Stimulated activated CD4-positive, alpha-beta T cell treated with anti-CD3 and anti-CD28 coated beads, Interleukin-12 subunit alpha, Interleukin-12 subunit beta, amount 100 ng/mL, for 24 hours (primary cell): ENCODE data around the gene NACC2.
"Not testable (repeated sequence)": the region's sequence is repeated elsewhere in the genome, so short reads cannot be mapped to it uniquely, and the experiment has no call there.

ENCODE experiments used
- DNase-seq, 2 experiments: peaks; one replicate each; pipeline ENCODE4 v3.0.0-alpha.2; 2020; ENCODE audit warnings: low read depth in 2 of 2

Gene NACC2

DNA sequence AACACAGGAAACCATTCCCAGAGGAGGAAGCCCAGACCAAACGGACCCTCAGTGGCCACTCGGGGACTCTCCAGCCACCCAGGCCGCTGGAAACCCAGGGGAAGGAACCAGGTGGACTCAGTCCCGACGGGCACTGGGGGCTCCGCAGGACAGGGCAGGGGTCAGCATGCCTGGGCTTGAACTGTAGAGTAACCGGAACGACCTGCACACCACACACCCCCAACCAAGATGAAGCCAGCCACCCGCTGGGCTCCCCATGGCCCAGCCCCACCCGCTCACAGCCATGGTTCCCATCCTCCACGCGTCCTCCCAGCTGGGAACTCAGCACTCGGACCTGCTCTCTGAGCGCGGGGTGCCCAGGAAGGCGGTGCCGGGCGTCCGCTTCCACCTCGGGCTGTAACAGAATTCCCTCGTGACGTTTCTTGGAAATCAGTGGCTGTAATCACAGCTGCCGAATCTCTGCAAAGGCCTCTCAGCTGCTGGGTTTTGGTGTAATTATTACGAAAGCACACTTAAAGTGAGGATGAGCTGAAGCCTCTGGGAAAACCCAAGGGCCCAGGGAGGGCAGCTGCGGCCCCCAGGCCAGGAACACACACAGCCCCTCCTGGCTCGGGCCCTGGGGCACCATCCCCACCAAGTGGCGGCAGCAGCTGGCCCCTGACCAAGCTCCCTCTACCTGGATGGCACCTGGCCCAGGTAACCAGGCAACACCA lies 13.8 kb downstream of the NACC2 start:
- no peak for DNase-seq

DNA sequence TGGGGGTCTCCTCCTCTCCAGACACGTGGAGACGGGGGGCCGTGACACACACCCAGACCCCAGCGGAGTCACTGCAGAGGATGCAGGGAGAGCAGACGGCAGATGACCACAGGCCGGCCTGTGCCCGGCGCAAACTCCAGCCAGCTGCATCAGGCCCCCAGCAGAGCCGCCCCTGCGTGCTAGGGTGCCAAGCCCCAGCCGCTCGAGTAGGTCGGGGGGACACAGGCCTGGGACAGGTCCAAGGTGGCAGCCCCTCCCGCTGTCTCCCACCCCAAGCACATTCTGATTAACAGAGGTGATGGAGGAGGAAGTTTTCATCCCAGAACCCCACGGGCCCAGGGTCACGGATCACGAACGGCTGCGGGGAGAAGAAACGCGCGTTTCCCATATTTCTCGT lies 14.4 kb downstream of the NACC2 start:
- no peak for DNase-seq

DNA sequence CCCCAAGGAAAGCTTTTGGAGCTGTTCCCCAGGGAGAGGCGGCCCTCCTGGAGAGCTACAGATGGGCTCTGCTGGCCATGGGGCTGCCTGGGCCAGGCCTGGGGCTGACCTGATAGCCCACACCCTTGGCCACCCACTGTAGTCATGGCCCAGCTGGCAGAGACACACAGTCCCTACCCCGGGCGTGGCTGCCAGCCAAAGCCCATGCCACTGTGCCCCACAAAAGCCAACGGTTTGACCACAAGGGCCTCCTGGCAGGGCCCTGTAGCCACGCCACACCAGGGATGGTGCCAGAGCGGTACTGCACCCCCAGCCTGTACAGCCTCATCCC lies 15.2 kb downstream of the NACC2 start:
- DNase-seq = no peak

DNA sequence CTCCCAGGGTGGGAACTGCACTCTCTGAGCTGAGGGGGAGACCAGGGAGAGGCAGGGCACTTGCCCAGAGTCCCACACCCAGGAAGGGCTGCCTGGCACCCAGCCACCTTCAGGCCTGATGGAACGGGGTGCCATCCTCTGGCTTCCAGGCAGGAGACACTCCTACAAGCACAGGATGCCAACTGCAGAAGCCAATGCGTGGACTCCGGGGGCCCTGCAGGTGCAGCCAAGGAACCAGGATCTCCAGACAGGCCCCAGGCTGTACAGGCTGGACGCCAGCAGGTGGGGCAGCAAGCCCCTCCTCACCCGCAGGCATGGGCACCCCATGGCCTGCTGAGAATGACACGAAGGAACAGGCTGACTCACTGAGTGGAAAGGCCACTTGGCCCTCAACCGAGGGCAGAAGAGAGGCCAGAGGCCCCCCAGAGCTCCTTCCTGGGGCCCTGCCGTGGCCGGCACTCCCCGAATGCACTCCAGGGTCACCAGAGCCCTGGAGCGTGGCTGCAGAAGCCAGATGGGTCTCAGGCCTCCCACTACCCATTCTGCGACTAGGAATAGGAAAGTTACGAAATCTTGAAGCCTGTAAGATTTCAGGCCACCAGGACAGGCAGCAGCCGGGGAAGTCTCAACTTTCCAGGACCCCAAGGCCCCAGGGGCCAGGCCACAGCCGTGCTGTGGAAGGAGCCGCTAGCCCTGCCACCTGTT lies 15.7 kb downstream of the NACC2 start:
- no peak for DNase-seq

DNA sequence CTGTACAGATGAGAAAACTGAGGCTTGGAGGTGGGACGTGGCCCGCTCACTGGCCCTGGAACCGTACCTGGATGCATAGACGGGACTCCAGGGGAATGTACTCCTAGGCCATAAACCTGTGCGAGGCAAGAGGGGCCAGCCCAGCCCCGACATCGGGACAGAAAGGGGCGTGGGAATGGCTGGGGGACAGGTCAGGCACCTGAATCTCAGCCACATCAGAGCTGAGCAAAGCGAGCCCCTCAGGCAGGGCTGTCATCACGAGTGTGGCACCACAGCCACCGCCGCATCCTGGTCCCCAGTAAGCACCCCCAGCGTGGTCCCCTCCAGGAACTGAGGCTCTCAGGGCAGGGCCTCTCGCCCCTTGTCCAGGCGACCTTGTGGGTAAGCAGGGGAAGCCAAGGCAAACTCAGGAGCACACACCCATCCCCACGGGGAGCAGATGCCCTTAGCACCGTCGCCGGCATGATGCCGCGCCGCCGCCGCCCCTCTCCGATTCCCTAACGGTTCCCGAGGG lies 16.5 kb downstream of the NACC2 start:
- DNase-seq = no peak

DNA sequence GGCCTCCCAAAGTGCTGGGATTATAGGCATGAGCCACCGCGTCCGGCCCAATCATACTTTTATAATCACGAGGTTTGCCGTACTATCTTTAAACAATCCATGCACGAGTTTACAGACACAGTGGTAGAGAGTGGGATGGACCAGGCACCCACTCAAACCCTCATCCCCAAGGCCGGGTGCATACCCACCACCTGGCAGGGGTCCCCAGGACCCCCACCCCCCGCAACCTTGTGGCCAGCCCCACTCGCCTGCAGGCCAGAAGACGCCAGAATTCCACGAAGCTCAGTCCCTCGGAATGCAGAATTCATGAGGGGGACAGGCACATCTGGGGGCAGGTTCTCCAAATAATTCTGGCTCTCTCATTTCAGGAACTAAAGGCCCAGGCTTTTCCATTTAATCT lies 17.1 kb downstream of the NACC2 start:
- no peak for DNase-seq

DNA sequence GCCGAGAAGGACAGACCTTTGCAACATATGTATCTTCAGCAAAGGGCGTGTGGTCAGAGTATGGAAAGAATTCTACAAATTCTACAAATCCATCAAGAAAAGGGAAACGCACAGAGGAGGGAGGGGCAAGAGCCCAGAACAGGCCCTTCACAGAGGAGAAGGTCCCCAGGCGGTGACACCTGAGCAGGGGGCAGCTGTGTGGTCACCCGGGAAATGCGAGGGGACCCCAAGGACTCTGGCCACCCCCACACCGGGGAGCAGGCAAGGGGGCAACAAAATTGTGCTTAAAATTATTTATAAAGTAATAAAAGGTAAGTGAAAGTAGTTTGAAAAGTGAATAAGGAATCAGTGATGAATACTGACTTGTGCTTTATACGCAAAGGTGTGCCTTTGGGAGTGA lies 17.6 kb downstream of the NACC2 start:
- no peak for DNase-seq

DNA sequence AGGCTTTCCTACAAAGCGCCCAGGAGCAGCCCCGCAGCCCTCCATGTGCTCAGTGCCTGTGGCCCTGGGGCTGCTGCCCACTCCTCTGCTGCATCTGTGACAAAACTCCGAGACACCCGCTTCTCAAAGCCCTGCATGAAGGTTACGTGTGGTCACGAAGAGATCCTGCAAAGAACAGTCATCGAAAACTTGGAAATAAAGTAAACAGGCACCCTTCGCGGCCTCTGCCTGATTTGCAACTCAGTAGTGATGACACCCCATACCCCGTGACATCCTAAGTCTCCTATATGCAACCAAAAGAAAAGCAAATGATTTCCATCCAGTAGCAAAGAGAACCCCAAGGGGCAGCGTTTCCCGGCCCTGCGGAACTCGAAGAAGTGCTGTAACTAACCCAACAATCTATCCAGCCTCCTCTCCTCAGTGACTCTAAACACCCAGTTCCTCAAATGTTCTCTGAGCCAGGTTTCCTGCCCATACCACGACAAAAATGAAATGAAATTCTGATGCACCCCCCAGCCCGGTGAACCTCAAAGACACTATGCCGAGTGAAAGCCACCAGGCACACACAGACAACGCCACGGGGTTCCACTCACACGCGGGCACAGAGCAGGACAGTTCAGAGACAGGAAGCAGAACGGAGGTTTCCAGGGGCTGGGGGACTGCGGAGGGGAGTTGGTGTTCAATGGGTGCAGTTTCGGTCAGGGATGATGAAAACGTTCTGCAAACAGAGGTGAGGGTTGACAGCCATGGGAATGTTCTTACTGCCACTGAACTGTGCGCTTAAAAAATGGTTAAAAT lies 19.0 kb downstream of the NACC2 start:
- DNase-seq = no peak

DNA sequence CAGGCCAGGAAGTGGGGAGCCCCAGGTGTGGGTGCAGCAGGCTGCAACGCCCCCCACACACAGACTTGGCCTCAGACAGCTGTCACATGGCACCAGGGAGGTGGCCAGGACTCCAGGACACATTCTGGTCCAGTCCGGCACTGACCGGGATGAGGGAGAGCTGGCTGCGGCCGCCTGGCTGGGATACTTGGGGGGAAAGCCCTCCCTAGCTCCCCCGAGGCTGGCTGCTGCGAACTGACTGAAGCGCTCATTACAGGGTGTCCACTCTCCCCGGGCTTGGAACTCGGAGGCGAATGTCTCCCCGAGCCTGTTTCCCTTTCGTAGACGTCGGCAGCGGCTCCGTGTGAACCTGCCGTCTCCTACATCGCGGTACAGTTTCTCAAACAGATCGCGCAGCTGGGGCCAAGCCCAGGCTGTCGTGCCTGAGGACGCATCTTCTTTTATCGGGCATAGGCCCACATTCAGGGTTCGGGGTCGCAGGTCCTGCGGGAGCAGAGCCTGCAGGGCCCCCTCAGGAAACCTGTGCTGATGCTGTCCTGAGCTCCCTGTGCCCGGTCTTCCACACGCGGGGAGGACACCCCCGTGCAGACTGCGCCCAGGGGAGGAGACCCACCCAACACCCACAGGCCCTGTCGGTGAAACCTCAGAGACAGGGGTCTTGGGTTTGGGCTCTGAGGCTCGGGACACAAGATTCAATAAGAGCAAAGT lies 19.8 kb downstream of the NACC2 start:
- DNase-seq = no peak

DNA sequence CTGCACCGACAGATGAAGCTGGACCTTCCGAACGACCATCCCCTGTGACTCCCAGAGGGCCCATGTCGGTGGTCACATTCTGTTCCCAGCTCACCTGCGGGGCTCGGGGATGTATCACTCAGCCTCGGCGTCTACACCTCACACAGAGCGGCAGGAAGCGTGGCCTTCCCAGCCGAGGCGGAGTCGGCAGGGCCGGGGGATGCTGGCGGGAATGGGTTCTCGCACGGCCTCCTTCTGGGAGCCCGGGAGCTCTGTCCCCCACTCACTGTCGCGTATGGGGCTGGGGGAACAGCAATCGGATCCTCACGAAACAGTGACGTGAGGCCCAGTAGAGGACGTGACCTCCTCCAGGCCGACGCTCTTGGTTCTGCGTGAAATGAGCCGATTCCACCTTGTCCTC lies 20.4 kb downstream of the NACC2 start:
- DNase-seq = no peak

DNA sequence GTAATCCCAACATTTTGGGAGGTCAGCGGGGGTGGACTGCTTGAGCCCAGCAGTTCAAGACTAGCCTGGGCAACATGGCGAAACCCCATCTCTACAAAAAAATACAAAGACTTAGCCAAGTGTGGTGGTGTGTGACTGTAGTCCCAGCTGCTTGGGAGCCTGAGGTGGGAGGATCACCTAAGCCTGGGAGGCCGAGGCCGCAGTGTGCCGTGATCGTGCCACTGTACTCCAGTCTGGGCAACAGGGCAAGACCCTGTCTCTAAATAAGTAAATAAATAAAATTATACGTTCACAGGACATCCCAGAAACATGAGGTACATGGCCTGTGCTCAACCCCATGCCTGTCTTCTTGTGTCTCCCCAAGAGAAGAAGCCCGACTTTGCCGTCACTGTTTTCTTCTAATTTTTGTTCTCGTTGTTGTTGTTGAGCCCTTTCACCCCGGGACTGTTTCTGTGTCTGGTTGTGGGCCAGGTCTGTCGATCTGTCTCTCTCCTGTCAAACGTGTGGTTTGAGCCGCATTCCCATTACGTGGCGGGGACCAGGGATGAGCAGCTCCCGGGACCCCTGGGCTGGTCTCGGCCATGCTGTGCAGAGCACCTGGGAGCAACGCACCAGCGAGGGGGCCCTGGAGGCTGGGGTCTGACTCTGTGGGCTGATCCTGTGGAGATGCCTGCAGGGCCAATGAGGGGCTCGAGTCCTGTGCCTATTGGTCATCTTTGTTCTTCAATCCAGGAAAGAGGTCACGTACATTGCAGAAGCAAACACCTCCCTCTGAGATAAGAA lies 32.2 kb downstream of the NACC2 start:
- DNase-seq = no peak

DNA sequence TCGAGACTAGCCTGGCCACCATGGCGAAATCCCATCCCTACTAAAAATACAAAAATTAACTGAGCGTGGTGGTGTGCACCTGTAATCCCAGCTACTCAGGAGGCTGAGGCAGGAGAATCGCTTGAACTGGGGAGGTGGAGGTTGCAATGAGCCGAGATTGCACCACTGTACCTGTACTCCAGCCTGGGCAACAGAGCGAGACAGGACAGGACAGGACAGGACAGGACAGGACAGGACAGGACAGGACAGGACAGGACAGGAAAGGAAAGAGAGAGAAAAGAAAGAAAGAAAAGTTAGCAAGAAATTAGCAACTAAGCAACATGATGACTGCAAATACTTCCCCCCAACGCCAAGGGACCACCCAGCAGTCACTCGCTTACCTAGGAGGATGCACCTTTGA lies 33.2 kb downstream of the NACC2 start:
- DNase-seq = not testable (repeated sequence)

DNA sequence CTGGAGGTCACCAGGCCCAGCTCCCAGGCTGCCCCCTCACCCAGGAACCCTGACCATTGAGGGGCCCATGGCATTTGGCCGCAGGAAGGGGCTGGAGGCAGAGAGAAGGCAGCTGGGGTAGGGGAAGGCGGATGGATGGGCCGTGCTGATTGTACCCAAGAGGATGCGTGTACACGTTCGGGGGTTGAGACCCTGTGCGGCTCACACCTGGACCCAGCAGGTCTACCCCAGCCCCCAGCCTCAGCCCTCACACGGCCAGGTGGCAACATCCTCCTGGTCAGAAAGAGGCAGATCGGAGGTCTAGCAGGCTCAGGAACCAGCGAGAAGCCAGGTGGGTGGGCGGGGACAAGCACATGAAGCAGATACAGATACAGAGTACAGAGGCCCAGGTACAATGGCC lies 33.7 kb downstream of the NACC2 start:
- no peak for DNase-seq

DNA sequence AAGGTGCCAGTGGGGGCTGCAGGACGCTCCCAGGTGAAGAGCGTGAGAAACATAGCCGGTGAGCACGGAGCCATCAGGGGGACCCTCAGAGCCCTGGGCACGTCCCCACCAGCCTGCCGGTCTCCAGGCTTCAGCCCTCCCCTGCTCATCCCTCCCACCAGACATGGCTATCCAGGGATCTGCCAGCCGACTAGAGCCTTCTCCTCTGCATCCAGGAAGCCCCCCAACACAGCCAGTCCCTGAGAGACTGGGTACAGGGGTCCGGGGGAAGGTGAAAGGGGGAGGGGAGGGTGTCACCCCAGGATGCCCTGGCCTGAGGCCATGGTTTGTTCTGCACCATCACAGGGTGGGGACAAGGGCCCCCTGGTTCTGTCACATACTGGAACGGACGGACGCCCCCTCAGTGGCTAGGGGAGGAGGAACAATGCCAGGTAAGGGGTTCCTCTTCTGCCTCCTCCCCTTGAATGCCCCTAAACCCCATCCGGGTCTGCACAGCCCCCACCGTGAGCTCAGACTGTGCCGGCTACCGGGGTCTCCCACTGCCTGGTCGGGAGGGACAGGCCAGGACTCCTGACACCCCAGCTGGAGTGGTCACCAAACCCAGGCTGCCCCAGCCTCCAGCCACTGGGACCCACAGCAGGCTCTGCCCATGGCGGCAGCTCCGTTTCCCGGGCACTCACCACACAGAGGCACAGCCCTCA lies 34.3 kb downstream of the NACC2 start:
- DNase-seq = no peak

DNA sequence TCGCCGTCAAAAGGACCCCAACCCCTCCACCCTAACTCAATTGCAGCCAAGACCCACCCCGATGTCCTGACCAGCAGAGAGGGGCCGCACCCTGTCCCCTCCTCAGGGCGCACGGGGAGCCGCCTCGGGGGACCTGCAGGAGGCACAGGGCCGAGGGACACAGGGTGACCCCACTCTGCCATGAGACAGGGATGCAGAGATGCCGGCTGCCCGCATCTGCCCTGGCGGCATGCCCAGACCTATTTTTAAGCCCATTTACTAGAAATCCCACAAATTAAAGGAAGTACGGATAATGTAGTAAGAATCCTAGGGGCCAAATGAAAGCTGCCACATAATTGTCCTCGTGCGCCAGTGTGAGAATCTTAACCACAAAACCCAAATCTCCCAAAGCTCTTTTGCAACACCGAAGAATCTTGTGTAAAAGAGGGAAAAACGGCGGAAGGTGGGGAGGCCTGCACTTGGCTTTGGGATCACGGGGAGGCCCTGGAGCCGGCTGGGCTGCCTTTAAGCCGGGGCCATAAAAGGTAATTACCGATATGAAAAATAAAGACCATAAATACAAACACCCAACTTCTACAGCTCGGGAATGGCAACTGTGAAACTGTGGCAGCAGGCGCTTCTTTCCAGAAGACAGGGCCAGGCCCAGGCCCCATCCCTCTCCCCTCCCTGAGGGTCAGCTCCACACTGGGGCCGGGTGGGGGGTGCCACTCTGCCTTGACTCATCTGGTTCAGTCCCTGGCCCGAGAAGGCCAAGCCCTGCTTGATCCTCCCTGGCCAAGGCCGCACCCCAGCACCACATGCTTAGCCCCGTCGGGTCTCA lies 35.0 kb downstream of the NACC2 start:
- no peak for DNase-seq

DNA sequence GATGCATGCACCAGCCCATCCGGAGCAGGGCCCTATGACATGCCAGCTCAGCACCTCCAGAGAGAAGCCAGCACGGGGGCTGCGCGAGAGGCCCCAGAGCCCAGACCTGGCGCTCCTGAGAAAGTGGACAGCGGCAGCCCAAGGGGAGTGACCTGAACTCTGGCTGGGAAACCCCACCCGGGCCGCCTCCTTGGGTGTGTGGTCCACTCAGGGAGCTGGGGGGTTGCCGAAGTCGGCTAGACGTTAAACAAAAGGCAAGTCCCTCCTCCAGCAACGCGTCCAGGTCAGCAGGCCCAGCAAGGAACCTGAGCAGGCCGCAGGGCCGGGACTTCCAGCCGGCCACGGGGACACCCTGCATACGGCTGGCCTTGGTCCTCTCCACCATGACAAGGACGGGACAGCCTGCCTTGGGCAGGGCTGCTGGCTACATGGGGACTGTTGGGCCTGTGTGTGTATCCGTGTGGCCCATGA lies 35.7 kb downstream of the NACC2 start:
- no peak for DNase-seq

DNA sequence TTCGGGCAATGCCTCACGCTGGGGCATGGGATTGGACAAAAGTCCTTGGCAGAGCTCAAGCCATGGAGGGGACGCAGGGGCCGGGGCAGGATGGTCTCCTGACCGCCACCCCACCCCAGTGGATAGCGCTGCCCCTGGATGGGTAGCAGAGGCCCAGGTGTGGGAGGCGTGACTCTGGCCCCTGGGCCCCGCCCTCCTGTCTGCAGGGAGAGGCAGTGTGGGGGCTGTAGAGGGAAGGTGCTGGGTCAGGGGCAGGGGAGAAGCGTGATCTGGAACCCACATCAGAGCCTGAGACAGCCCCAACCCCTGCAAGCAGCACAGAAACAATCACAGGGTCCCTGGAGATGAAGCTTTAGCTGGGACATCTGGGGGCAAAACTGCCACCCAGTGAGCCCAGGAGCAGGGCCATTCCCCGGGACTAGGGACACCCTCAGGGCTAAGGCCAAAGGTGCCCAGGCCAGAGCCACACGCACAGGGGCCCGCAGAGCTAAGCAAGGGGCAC lies 36.2 kb downstream of the NACC2 start:
- DNase-seq = no peak

DNA sequence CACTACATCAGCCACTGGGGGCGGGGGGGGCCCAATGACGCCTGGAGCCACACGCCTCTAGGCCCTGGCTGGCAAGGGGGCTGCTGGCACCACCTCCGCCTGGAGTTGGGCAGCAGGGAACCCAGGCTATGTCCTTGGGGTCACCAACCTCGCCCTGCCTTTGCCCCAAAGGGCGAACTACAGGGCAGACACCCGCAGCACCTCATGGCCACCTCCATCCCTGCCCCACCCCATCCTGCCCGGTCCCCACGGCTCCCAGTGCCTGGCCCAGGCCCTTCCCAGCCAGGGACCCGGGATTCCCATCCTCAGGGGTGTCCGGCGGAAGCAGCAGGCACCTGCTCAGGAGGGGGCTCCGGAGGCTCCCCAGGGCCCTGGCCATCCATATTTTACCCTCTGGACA lies 37.0 kb downstream of the NACC2 start:
- DNase-seq = no peak

DNA sequence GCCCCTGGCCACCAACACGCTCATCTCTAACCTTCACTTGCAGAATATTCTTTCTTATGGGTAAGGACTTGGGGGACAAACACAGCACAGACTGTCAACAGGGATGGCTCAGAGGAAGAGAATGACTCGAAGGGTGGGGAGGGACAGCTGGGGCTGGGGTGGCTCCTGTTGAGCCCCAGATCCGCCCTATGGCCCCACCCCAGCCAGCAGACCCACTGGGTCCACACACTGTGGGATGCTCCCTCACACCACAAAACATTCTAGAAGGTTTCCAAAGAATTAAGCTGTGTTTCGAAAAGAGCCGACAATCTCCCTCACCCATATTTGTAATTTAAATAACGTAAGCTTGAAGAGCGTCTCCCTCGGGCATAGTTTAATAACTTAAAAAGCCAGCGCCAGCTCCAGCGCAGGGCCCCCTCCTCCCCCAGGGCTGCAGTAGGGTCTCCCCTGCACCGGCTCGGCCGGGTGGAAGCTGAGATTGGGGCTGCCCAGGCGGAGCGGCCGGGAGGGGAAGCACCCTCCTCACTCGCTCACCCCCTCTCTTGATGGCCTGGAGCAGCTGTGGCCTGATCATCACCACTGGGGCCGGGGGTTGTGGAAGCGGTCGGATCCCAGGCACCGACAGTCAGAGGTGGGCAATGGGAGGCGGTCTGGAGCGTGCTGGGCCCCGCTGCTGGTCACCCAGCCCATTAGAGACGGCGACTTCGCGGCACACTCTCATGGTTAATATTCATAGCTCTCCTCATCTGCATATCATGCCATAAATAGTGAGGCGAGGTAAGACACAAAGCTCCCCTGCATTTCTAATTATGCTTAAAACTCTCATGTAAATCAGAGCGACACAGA lies 37.6 kb downstream of the NACC2 start:
- DNase-seq = no peak
